GM21576 (cell line): ENCODE results near the gene HPN.
"Not testable (repeated sequence)": the region's sequence is repeated elsewhere in the genome, so short reads cannot be mapped to it uniquely, and the experiment has no call there.

Source experiments
- ATAC-seq: cut with Tn5 transposase; IDR thresholded peaks from one replicate; pipeline ENCODE4 v1.9.1; 2021; ENCODE audit warnings: mild to moderate bottlenecking, moderate library complexity; ENCODE audit not compliant: unreplicated experiment

Gene HPN

DNA sequence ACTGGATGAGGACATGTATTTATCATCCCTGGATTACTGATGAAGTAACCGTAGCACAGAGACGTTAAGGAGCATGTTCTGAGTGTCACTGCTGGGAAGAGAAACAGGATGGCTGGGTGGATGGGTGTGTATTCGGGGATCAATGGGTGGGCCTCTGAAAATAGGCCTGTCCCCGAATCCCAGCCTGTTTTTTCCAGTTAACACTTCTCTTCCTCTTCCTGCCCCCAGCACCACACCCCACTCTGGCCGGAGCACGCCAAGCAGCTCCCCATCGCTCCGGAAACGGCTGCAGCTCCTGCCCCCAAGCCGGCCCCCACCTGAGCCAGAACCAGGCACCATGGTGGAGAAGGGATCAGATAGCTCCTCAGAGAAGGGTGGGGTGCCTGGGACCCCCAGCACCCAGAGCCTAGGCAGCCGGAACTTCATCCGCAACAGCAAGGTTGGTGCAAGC lies 32.6 kb upstream of the HPN start:
- ATAC-seq, result no peak

DNA sequence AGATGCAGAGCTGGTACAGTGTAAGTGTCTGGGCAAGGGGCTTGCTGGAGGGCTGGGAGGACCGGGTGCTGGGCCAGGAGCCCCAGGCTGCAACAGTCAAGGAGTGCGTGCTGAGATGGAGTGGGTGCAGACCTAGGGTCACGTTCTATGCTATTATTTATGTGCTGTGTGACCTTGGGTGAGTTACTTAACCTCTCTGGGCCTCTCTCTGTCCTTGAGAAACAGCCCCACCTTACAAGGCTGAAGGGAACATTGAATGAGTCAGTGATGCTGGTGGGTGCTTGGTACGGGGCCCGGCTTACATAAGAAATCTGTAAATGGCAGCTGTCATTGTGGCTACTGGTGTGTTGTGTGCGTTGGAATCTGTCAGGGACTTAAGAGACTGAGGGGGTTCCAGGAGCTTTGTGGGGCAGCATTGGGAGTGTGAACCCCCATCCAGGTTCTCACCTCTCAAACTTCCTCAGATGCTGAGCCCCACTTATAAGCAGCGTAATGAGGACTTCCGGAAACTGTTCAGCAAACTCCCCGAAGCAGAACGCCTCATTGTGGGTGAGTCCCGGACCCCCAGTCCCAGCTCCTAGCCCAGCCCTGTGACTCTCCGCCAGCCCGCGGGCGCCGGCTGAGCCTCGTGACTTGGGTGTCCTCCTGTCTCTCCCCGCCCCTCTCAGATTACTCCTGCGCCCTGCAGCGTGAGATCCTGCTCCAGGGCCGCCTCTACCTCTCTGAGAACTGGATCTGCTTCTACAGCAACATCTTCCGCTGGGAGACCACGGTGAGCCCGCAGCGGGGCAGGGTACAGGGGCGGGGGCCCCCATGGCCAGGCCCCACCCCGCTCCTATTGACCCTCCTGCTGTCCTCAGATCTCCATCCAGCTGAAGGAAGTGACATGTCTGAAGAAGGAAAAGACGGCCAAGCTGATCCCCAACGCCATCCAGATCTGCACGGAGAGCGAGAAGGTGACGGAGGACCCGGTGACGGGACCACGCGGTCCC lies 31.8 kb upstream of the HPN start:
- ATAC-seq, result no peak

DNA sequence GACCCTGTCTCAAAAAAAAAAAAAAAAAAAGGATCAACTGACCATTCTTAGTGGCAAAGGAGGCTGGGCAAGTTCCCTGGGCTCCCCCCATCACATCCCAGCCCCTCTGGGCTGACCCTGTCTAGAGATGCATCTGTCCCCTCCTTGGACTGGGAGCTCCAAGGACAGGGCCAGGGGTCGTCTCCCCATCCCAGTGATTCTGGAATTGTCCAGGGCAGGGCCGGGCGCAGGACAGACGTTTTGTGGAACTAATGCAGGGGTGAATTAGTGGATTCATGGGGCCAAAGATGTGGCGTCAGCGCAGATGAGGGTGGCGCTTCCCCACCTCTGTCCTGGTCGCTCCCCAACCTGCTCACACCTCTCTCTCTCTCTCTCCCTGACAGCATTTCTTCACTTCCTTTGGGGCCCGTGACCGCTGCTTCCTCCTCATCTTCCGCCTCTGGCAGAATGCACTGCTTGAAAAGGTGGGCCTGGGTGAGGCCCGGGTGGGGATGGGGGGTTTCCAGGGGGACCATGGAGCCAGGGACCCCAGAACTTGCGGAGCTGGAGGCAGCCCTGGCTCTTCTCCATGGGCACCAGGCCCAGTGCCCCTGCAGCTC lies 30.3 kb upstream of the HPN start:
- no peak for ATAC-seq

DNA sequence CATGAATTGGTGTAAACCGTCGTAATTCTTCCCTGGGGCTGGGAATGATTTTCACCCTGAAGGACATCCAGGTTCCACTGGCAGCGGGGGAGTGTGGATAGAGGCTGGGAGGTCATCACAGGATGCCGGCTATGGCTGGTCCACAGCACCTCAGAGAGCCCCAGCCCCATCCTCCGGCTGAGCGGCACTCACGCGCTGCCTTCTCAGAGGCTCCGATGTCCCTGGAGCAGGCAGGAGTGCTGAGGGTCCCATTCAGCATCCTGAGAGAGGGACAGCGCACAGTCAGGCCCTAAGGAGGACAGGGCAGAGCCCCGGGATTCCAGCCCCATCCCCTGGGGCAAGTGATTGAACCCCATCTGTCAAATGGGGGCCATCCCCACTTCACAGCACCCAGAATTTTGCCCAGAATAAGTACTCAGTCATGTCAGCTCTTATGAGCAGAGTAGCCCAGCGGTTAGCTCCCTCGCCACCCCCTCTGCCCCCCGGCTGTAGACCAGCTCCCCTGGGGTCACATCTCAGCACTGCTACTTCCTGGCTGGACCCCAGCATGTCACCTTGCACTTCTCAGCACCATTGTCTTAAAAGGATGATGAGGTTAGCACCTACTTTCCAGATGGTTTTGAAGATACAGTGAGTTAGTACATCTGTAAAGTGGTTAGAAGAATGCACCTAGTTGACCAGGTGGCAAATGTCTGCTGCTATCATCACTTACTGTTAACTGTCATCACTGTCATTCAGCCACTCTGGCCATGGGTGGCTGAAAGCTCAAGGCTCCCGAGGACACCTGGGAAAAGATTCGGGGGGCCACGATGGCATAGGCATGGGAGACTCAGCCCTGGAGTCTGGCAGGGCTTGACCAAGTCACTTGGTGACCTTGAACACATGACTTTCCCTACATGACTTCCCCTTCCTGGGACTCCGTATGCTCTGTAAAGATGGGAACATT lies 29.5 kb upstream of the HPN start:
- ATAC-seq, result no peak

DNA sequence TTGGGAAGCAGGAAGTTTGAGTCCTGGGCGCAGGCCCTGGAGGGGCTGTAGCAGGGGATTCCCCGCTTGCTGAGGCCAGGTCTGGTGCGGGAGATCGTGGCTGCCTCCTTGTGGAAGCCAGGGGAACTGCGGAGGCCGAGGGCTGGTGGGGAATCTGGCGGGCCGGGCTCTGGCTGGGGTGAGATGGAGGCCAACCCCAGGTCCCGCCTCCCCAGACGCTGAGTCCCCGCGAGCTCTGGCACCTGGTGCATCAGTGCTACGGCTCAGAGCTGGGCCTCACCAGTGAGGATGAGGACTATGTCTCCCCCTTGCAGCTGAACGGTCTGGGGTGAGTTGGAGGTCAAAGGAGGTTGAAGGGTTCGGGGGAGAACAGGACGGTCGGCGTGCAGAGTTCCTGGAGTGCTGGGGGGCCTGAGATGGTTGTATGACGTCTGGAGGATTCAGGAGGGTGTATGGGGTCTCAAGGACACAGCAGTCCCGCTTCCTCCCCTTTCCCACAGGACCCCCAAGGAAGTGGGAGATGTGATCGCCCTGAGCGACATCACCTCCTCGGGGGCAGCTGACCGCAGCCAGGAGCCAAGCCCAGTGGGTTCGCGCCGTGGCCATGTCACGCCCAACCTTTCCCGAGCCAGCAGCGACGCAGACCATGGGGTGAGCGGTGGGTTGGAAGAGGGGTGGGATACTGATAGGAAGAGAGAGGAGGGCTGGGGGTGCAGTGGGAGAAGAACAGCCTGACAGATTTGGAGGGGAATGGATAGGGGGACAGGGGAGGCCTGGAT lies 28.3 kb upstream of the HPN start:
- no peak for ATAC-seq

DNA sequence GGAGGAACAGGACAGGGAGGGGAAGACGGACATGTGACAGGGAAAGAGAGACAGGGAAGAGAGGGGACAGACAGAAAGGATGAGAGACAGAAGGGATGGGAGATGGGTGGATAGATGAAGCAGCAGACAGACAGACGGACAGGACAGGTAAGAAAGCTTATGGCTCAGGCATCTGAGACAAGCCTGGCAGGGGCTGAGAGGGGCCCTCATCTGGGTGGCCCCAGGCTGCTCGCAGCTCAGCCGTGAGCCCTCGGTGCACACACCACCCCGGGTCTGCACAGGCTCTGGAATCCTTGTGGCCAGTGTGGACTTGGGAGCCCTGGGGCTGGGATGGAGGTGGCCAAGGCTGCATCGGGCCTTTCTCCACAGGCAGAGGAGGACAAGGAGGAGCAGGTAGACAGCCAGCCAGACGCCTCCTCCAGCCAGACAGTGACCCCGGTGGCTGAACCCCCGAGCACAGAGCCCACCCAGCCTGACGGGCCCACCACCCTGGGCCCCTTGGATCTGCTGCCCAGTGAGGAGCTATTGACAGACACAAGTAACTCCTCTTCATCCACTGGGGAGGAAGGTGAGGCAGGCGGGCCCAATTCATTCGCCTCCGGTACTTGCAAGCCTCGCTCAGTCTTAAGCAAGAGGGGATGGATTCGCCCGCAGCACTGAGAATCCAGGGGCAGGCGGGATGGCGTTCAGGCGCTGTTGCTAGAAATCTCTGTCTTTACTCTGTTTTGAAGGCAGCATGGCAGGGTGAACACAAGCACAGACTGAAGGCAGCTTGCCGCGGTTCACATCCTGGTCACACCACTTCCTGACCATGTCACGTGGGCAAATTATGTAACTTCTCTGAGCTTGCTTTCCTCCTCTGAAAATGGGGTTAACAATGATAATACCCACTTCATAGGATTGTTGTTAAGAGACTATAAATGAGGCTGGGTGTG lies 27.4 kb upstream of the HPN start:
- no peak for ATAC-seq

DNA sequence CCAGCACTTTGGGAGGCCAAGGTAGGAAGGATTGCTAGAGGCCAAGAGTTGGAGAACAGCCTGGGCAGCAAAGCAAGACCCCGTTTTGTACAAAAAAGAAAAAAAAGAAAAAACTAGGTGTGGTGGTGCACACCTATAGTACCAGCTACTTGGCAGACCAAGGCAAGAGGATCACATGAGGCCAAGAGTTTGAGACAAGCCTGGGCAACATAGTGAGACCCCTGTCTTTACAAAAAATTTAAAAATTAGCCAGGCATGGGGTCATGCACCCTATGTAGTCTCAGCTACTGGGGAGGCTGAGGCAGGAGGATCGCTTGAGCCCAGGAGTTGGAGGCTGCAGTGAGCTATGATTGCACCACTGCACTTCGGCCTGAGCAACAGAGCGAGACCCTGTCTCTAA lies 26.7 kb upstream of the HPN start:
- ATAC-seq, result not testable (repeated sequence)

DNA sequence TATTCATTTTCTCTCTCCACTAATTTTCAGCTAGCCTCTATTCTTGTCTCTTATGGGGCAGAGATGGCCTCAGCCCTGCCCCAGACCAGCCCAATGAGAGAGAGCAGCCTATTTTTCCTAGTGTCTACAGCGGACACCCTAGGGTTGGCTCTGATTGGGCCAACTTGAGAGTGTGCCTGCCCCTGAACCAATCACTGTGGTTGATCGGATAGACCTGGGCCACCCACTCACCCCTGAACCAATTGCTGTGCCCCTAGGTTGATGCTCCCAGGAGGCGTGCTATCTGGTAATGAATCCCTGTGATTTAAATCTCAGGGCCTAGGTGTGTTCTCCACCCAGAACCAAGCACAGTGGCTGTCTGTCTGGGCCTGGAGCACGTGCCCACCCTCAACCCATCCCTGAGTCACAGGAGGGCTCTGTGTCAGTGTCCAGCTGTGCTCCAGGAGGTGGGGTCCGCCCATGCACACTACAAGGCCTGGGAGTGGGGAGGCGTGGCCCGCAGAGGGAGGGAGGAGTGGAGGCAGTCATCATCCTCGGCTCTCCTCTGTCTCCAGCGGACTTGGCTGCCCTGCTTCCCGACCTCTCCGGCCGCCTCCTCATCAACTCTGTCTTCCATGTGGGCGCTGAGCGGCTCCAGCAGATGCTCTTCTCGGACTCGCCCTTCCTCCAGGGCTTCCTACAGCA lies 26.1 kb upstream of the HPN start:
- ATAC-seq, result no peak

DNA sequence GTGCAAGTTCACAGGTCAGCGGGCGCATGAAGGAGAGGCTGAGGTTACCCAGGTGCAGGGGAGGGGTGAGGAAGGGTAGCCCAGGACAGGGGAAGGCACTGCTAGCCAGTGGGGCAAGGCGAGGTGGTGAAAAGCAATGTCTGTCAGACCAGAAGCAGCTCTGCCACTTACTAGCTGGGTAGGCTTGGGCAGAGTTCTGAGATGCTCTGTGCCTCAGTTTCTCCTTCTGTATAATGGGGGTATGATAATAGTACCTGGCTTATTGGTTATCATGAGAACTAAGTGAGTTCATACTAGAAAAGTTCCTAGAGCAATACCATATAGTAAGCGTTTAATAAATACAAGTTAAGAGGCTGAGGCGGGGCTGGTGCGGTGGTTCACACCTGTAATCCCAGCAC lies 25.6 kb upstream of the HPN start:
- ATAC-seq, result no peak

DNA sequence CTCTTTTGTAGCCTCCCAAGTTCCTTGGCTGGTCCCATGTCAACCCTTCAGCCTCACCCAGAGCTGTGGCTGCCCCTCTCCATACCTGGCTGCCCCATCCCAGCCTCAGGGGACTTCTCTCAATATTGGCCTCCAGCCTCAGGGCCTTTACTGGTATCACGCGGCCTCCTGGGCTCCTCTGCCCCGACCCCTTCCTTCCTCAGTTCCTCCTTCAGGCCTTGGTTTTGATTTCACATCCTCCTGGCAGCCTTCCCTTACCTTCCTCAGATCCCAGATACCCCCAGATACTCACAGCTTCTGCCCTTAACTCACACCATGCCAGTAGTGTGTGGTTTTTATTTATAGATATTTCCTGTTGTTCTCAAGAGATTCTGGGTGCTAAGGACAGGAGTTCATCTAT lies 24.0 kb upstream of the HPN start:
- ATAC-seq, result no peak

DNA sequence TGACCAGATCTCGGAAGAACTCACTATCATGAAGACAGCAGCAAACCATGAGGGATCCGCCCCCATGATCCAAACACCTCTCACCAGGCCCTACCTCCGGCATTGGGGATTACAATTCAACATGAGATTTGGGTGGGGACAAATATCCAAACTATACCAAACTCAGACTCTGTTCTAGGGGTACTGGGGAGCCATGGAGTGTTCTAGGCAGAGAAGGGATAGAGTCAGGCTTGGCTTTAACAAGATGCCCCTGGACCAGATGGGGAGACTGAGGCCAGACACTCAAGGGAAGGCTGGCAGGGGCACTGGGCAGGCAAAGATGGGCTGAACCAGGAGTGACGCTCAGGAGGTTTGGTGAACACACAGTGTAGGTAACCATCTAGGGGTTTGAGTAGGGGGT lies 23.1 kb upstream of the HPN start:
- no peak for ATAC-seq

DNA sequence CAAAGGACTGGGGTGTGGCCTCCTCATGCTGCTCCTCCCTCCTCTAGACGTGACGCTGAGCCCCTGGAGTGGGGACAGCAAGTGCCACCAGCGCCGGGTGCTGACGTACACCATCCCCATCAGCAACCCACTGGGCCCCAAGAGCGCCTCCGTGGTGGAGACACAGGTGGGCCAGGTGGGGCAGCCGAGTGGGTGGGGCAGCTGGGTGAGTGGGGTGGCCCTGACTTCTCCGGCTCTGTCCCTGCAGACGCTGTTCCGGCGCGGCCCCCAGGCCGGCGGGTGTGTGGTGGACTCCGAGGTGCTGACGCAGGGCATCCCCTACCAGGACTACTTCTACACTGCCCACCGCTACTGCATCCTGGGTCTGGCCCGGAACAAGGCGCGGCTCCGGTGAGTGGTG lies 22.4 kb upstream of the HPN start:
- ATAC-seq, result no peak

DNA sequence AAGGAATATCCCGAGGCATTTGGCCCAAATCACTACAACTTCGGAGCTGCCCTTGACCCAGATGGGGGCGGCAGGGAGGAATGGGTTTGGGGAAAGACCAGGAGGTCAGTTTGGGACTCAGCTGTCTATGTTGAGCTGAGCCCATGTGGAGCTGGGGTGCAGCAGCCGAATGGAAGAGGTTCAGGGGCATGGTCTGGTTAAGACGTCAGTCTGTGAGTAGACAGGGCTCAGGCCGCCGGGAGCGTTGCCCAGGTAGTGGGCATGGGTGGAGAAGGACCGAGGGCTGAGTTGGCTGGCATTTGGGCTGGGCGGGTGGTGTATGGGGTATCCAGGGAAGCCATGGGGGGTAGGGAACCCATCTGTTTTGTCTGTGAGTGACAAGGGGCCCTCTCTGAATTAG lies 20.5 kb upstream of the HPN start:
- ATAC-seq, result no peak

DNA sequence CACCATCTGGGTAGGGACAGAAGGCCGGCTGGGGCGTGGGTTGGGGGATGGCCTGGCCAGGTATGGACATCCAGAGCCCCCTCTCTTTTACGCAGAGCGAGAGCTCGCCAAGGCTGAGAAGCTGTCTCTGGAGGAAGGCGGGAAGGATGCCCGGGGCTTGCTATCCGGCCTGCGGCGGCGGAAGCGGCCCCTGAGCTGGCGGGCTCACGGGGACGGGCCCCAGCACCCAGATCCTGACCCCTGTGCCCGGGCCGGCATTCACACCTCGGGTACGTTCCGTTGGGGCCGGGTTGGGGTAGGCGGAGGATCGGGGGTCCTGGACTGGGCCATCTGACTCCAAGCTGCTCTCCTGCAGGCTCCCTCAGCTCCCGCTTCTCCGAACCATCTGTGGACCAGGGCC lies 19.9 kb upstream of the HPN start:
- no peak for ATAC-seq

DNA sequence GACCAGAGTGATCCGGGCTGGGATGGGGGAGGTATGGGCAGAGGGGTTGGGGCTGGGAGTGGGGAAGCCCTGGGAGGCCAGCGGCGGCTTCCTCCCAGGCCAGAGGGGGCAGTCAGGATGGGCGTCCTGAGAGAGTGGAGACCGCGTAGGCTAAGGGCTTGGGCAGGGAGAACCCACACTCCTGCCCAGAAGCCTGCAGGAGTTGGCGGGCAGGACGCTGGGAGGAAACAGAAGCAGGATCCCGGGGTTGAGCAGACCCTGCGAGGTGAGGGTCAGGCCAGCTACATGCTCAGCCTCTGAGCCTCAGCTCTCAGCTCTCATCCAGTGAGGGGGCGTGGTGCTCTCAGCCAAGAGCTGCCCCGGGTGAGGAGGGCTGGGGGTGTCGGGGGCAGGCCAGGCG lies 19.1 kb upstream of the HPN start:
- ATAC-seq, result no peak

DNA sequence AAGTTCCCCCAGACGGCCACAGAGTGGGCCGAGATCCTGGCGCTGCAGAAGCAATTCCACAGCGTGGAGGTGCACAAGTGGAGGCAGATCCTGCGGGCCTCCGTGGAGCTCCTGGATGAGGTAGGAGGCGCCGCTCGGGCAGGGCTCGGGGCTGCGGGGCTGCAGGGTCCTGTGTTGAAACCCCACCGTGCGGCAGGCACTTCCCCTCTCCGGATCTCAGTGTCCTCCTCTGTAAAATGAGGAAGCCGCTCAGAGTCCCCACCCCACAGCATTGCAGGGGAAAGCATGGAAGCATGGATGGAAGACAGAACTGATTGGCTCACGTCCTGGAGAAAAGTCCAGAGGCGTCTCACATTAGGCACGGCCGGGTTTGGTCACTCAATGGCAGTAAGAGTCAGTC lies 18.1 kb upstream of the HPN start:
- ATAC-seq, result no peak

DNA sequence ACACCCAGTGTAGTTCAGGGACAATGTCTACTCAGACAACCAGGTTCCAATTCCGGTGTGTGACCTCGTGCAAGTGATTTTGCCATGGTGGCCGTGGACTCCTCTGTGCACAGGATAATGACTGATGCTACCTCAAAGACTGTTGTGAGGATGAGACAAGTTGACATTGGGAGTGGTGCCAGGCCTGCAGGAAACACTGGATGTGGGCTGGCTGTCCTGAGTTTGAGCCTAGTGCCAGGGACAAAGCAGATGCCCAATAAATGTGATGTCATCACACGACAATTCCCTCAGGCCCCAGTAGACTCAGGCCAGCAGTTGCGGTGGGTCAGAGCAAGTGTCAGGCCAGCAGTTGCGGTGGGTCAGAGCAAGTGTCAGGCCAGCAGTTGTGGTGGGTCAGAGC lies 17.4 kb upstream of the HPN start:
- ATAC-seq, result no peak

DNA sequence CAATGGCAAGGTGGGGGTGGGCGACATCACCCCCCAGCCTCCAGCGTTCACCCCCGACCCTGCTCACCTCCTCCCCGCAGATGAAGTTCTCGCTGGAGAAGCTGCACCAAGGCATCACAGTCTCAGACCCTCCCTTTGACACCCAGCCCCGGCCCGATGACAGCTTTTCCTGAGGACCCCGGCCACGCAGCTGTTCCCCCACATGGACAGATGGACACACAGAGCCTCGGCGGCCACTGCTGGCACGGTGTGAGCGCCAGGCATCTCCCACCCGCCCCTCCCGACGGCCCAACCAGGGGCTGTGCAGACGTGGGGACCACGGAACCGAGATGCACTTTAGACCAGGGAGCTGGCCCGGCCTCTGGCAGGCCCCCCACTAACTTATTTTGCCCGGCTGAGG lies 15.6 kb upstream of the HPN start:
- ATAC-seq, result no peak

DNA sequence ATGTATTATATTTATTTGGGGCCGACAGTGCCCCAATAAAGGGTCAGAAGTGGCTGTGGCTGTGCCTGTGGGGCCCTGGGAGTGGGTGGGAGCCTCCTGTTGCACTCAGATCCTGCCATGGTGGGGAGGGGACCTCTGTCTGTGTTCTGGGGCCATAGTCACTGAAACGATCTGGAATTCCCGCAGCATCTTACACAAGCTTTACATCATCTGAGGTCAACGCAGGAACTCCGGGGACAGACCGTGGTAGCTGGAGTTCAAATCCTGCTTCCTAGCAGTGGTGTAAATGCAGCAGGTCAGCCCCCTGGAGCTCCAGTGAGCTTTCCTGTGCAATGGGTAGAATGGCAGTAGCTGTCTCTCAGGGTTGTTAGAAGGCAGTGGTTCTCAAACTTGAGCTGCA lies 15.1 kb upstream of the HPN start:
- no peak for ATAC-seq
